ENCODE measurements around the gene PDE11A.

PDE11A gene

DNA sequence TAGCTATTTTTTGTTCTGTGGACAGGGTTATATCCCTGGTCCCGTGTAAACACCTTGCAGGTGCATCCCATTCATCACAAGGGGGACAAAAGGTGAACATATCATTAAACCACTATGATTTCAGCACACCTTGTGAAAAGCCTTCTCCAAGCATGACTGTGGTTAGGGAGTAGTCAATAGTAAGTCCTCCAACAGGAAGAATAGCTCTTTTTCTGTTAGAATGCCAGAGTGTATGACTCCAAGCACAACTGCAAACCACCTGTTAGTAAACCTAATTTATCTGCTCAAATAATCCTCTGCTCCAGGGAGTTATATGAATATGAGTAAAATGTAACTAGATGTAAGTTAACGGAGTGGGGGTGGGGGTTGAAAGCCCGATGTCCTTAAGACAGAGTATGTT, 439.5 kb downstream of the PDE11A start:
- in situ Hi-C loops (cut with HindIII; ENCODE audit: low sequenced_read_pairs), result no loop called here
- TF ChIP-seq, protein P1, sequence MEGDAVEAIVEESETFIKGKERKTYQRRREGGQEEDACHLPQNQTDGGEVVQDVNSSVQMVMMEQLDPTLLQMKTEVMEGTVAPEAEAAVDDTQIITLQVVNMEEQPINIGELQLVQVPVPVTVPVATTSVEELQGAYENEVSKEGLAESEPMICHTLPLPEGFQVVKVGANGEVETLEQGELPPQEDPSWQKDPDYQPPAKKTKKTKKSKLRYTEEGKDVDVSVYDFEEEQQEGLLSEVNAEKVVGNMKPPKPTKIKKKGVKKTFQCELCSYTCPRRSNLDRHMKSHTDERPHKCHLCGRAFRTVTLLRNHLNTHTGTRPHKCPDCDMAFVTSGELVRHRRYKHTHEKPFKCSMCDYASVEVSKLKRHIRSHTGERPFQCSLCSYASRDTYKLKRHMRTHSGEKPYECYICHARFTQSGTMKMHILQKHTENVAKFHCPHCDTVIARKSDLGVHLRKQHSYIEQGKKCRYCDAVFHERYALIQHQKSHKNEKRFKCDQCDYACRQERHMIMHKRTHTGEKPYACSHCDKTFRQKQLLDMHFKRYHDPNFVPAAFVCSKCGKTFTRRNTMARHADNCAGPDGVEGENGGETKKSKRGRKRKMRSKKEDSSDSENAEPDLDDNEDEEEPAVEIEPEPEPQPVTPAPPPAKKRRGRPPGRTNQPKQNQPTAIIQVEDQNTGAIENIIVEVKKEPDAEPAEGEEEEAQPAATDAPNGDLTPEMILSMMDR (IDR thresholded peaks at IDR 0.05; ENCODE audit: low read depth, low read length), result no peak
- no peak for DNase-seq (ENCODE audit: low read depth, low spot score)

DNA sequence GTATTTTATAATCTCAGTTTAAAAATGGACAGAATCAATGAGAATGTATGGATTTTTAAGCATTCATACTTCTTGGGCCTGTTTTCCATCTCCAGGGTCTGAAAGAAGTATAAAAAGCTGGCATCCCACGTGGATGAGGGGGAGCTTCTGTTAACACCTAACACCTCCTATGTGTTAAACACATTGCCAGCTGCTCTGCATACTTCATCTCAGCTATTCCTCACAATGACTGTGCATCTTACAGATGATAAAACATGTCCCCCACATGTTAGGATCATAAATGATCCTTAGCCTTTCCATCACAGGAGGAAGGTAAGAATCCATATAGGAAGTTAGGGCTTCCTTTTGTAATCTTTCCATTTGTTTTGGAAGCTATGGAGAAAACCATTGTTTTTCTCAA, 440.9 kb downstream of the PDE11A start:
- TF ChIP-seq, protein P1 (IDR thresholded peaks at IDR 0.05; ENCODE audit: low read depth, low read length), result no peak
- in situ Hi-C loops (cut with HindIII; ENCODE audit: low sequenced_read_pairs), result no loop called here

More for the DNA sequence above, 439.5 kb downstream of the PDE11A start:
- no peak overlapping the region for H3K4me3 ChIP-seq (ENCODE audit: low read depth, low read length)

DNA sequence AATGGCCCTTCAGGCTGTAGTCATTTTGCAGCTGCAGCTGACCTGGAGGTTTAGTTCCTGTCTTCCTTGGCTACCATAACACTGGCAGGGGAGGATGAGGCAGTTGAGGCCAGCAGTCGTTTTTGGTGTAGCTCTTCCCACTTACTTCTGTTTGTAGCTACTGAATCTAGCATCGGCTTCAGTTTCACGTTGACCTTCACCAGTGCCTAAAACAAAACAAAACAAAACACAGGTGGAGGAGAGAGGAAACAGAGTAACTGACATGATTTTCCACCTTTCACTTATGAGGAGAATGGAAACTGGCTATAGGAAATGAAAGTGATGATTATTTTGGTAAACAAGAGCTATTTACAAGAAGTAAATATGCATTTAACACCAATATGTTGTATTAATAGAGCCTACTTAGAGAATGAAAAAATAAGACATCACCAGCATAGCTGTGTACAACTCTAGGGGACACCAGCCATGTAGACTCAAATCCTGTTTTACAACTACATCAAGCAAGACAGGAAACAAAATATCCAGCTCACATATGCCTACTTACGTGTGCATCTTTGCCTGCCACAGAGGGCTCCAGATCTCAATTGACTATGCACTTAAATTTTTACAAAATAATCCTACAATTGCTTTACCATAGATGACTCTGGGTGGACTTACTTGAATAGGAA, 443.1 kb downstream of the PDE11A start:
- TF ChIP-seq, protein P1 (IDR thresholded peaks at IDR 0.05; ENCODE audit: low read depth, low read length), result no peak
- no peak for DNase-seq (ENCODE audit: low read depth, low spot score)
- no peak overlapping the region for H3K4me3 ChIP-seq (ENCODE audit: low read depth, low read length)
- in situ Hi-C loops (cut with HindIII; ENCODE audit: low sequenced_read_pairs), result no loop called here

More for the DNA sequence above, 440.9 kb downstream of the PDE11A start:
- H3K4me3 ChIP-seq (ENCODE audit: low read depth, low read length), result no peak overlapping the region
- DNase-seq (ENCODE audit: low read depth, low spot score), result no peak

DNA sequence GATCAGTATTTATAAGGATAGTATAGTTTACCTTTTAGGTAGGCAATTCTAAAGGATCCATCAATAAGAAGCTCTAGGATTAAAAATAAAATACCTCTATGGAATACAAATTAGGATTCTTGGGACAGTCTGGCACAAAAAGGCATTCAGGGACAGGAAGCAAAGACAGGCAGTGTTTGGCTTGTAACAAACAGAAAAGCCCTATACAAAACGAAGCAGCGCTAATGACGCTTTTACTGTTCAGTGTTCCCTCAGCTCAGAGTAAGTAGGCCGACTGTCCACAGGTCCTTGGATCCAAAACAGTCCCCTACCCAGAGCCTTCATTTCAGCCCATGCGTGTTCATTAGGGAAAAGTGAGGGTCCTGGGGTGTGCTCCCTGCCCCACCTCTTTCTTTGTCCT, 443.7 kb downstream of the PDE11A start:
- DNase-seq (ENCODE audit: low read depth, low spot score), result no peak
- no peak overlapping the region for H3K4me3 ChIP-seq (ENCODE audit: low read depth, low read length)
- TF ChIP-seq, protein P1 (IDR thresholded peaks at IDR 0.05; ENCODE audit: low read depth, low read length), result no peak
- in situ Hi-C loops (cut with HindIII; ENCODE audit: low sequenced_read_pairs), result no loop called here

DNA sequence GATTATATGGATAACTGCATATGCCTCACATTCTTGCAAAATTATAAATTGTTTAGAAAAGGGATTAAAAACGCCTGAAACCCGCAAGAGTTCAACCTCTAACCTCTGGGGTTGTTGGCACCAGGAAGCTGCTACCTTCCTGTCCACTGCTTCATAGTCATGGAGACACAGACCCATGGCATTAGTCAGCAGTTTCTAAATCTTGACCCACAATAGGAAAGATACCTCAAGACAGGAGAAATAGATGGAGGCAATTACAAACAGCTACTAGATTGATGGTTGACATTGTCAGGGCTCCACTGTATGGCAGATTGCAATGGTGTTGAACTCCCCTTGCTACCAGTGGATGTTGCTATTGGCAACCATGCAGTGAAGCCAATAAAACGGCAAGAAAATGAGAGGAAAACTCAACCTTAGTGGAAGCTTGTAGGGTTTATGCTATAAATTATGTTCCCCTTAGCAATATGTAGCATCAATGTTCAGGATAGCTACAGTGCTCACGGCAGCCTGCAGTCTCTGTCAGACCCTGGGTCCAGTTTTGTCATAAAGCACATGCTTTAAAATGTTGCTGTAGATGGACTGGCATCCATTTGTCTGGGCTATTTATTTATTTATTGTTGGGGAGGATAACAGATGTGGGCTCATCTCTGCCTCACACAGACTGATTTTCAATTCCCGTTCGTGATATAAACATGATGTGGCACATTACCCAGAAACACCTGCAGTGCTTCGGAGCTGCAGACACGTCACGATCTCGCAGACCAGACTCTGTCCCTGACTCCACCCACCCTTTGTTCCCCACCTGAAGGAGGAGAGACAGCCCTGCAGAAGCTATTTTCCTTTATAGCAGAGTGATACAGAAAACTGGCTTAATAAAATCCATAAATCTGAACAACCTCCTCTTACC, 446.6 kb downstream of the PDE11A start:
- in situ Hi-C loops (cut with HindIII; ENCODE audit: low sequenced_read_pairs), result no loop called here
- no peak for DNase-seq (ENCODE audit: low read depth, low spot score)
- H3K4me3 ChIP-seq (ENCODE audit: low read depth, low read length), result no peak overlapping the region

DNA sequence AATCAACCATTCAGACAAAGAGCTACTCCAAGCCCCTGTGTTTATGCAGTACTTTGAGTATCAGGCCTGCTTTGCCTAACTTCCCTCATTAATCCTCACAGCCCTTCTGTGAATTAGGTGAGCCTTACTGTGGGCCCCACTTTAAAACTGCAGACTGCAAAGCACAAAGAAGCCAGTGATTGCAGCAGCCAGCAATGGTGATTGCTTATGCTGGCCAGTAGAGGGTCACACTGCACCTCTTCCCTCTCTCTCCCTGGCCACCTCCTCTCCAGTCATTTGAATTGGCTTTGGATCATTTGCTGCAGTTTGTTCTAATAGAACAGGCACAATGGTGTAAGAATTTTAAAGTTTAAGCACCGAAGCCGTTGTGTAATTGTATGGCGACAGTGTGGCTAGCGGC, 450.1 kb downstream of the PDE11A start:
- TF ChIP-seq, protein P1 (IDR thresholded peaks at IDR 0.05; ENCODE audit: low read depth, low read length), result no peak
- H3K4me3 ChIP-seq (ENCODE audit: low read depth, low read length), result no peak overlapping the region
- in situ Hi-C loops (cut with HindIII; ENCODE audit: low sequenced_read_pairs), result no loop called here
- DNase-seq (ENCODE audit: low read depth, low spot score), result no peak

More for the DNA sequence above, 446.6 kb downstream of the PDE11A start:
- TF ChIP-seq, protein P1 (IDR thresholded peaks at IDR 0.05; ENCODE audit: low read depth, low read length), result no peak

Data from astrocyte of the spinal cord (primary cell).